Stimulated activated naive CD8-positive, alpha-beta T cell treated with anti-CD3 and anti-CD28 coated beads, Interleukin-15, Interleukin-2, amounts not matched to agents 100 ng/mL and 50 ng/mL, for 24 hours (primary cell): Measurements from ENCODE around the gene MTMR1.

ENCODE experiments used
- H3K27ac Mint-ChIP-seq: one replicate; pipeline ENCODE4 v1.8.0; 2021; ENCODE audit warnings: mild to moderate bottlenecking, mixed read lengths
- H3K27me3 Mint-ChIP-seq: one replicate; pipeline ENCODE4 v1.8.0; 2021; ENCODE audit warnings: mixed read lengths
- H3K36me3 Mint-ChIP-seq: one replicate; pipeline ENCODE4 v1.8.0; 2021; ENCODE audit warnings: low read depth, mixed read lengths
- H3K4me1 Mint-ChIP-seq: one replicate; pipeline ENCODE4 v1.8.0; 2021; ENCODE audit warnings: low read depth, mixed read lengths
- H3K4me3 Mint-ChIP-seq: one replicate; pipeline ENCODE4 v1.8.0; 2021; ENCODE audit warnings: mild to moderate bottlenecking, mixed read lengths
- H3K9me3 Mint-ChIP-seq: one replicate; pipeline ENCODE4 v1.8.0; 2021; ENCODE audit warnings: mixed read lengths

Gene MTMR1

GRCh38 chrX:150692831-150693724 is at the start of gene MTMR1:
MTMR1 (plus strand) TSS chrX:150693396; CDS start chrX:150693531, 135 bp downstream.
- Mint-ChIP-seq H3K36me3 (peaks cover 6% of the 10 kb centered on the region), H3K4me1 (peaks cover 82% of the 10 kb centered on the region), H3K4me3 (peak within 1 kb of the TSS; percentile 90), H3K27ac (peak within 1 kb of the TSS; percentile 96), H3K9me3 (no peaks in the 10 kb centered on the region), H3K27me3 (no peaks in the 10 kb centered on the region)

- Mint-ChIP-seq H3K4me3 (no peak overlapping the region), H3K4me1 (no peaks in the 10 kb centered on the region), H3K27ac (no peak overlapping the region)
Observed at GRCh38 chrX:150643958-150644357, 49.2 kb upstream of the MTMR1 start.

GRCh38 chrX:150644422-150644821 is 48.8 kb upstream of the MTMR1 start:
- peaks cover 10% of the 10 kb centered on the region for H3K36me3 Mint-ChIP-seq
- H3K9me3 Mint-ChIP-seq, result no peaks in the 10 kb centered on the region
- H3K4me3 Mint-ChIP-seq, result no peak overlapping the region
- H3K27me3 Mint-ChIP-seq, result no peaks in the 10 kb centered on the region
- H3K4me1 Mint-ChIP-seq, result peaks cover 4% of the 10 kb centered on the region
- no peak overlapping the region for H3K27ac Mint-ChIP-seq

More at GRCh38 chrX:150643958-150644357, 49.2 kb upstream of the MTMR1 start:
- H3K27me3 Mint-ChIP-seq, result no peaks in the 10 kb centered on the region
- peaks cover 5% of the 10 kb centered on the region for H3K36me3 Mint-ChIP-seq
- no peaks in the 10 kb centered on the region for H3K9me3 Mint-ChIP-seq

GRCh38 chrX:150647331-150647730 is 45.9 kb upstream of the MTMR1 start:
- H3K4me3 Mint-ChIP-seq, result no peak overlapping the region
- peaks cover 18% of the 10 kb centered on the region for H3K36me3 Mint-ChIP-seq
- H3K9me3 Mint-ChIP-seq, result no peaks in the 10 kb centered on the region
- H3K27me3 Mint-ChIP-seq, result no peaks in the 10 kb centered on the region
- peaks cover 6% of the 10 kb centered on the region for H3K4me1 Mint-ChIP-seq
- no peak overlapping the region for H3K27ac Mint-ChIP-seq

- Mint-ChIP-seq H3K9me3 (no peaks in the 10 kb centered on the region), H3K27me3 (no peaks in the 10 kb centered on the region), H3K36me3 (peaks cover 22% of the 10 kb centered on the region), H3K27ac (no peak overlapping the region), H3K4me1 (peaks cover 6% of the 10 kb centered on the region), H3K4me3 (no peak overlapping the region)
Observed at GRCh38 chrX:150648296-150648940, 44.8 kb upstream of the MTMR1 start.

GRCh38 chrX:150649096-150649870 is 43.9 kb upstream of the MTMR1 start:
- H3K27me3 Mint-ChIP-seq, result no peaks in the 10 kb centered on the region
- H3K4me3 Mint-ChIP-seq, result no peak overlapping the region
- H3K36me3 Mint-ChIP-seq, result peaks cover 22% of the 10 kb centered on the region
- no peak overlapping the region for H3K27ac Mint-ChIP-seq
- H3K4me1 Mint-ChIP-seq, result peaks cover 6% of the 10 kb centered on the region
- H3K9me3 Mint-ChIP-seq, result no peaks in the 10 kb centered on the region

GRCh38 chrX:150651906-150652305 is 41.3 kb upstream of the MTMR1 start:
- Mint-ChIP-seq H3K36me3 (peaks cover 31% of the 10 kb centered on the region), H3K27me3 (no peaks in the 10 kb centered on the region), H3K9me3 (no peaks in the 10 kb centered on the region), H3K27ac (peak overlapping the region; percentile 17), H3K4me3 (no peak overlapping the region), H3K4me1 (peaks cover 6% of the 10 kb centered on the region)

- Mint-ChIP-seq H3K4me1 (no peaks in the 10 kb centered on the region), H3K27me3 (no peaks in the 10 kb centered on the region), H3K4me3 (no peak overlapping the region), H3K9me3 (no peaks in the 10 kb centered on the region), H3K27ac (no peak overlapping the region), H3K36me3 (peaks cover 23% of the 10 kb centered on the region)
Observed at GRCh38 chrX:150655788-150656187, 37.4 kb upstream of the MTMR1 start.

- Mint-ChIP-seq H3K27me3 (no peaks in the 10 kb centered on the region), H3K36me3 (peaks cover 22% of the 10 kb centered on the region), H3K4me3 (no peak overlapping the region), H3K9me3 (no peaks in the 10 kb centered on the region), H3K4me1 (no peaks in the 10 kb centered on the region), H3K27ac (no peak overlapping the region)
Observed at GRCh38 chrX:150663073-150663472, 30.1 kb upstream of the MTMR1 start.

- no peaks in the 10 kb centered on the region for H3K9me3 Mint-ChIP-seq
- no peaks in the 10 kb centered on the region for H3K27me3 Mint-ChIP-seq
- peaks cover 22% of the 10 kb centered on the region for H3K36me3 Mint-ChIP-seq
- H3K4me3 Mint-ChIP-seq, result no peak overlapping the region
- H3K4me1 Mint-ChIP-seq, result no peaks in the 10 kb centered on the region
- H3K27ac Mint-ChIP-seq, result no peak overlapping the region
Observed at GRCh38 chrX:150664290-150664689, 28.9 kb upstream of the MTMR1 start.

- Mint-ChIP-seq H3K4me3 (no peak overlapping the region), H3K9me3 (no peaks in the 10 kb centered on the region), H3K27ac (no peak overlapping the region), H3K36me3 (no peaks in the 10 kb centered on the region), H3K27me3 (no peaks in the 10 kb centered on the region), H3K4me1 (no peaks in the 10 kb centered on the region)
Observed at GRCh38 chrX:150676221-150676620, 17.0 kb upstream of the MTMR1 start.

- no peaks in the 10 kb centered on the region for H3K4me1 Mint-ChIP-seq
- H3K9me3 Mint-ChIP-seq, result no peaks in the 10 kb centered on the region
- H3K27me3 Mint-ChIP-seq, result no peaks in the 10 kb centered on the region
- no peak overlapping the region for H3K4me3 Mint-ChIP-seq
- no peak overlapping the region for H3K27ac Mint-ChIP-seq
- H3K36me3 Mint-ChIP-seq, result no peaks in the 10 kb centered on the region
Observed at GRCh38 chrX:150680974-150681373, 12.2 kb upstream of the MTMR1 start.

- no peak overlapping the region for H3K4me3 Mint-ChIP-seq
- H3K27me3 Mint-ChIP-seq, result no peaks in the 10 kb centered on the region
- H3K36me3 Mint-ChIP-seq, result no peaks in the 10 kb centered on the region
- no peaks in the 10 kb centered on the region for H3K9me3 Mint-ChIP-seq
- no peak overlapping the region for H3K27ac Mint-ChIP-seq
- H3K4me1 Mint-ChIP-seq, result peaks cover under 1% of the 10 kb centered on the region
Observed at GRCh38 chrX:150683112-150683511, 10.1 kb upstream of the MTMR1 start.

GRCh38 chrX:150683536-150684146 is 9.6 kb upstream of the MTMR1 start:
- Mint-ChIP-seq H3K27ac (no peak overlapping the region), H3K4me3 (no peak overlapping the region), H3K4me1 (peaks cover 5% of the 10 kb centered on the region), H3K27me3 (no peaks in the 10 kb centered on the region), H3K9me3 (no peaks in the 10 kb centered on the region), H3K36me3 (no peaks in the 10 kb centered on the region)
